GM19351 (cell line): ENCODE measurements around the gene RGN.
"Not testable (repeated sequence)": the region's sequence is repeated elsewhere in the genome, so short reads cannot be mapped to it uniquely, and the experiment has no call there.

ENCODE experiments used
- ATAC-seq: cut with Tn5 transposase; IDR thresholded peaks from one replicate; pipeline ENCODE4 v1.9.1; 2021; ENCODE audit warnings: mild to moderate bottlenecking, moderate library complexity; ENCODE audit not compliant: unreplicated experiment

Gene RGN

GRCh38 chrX:47078129-47079043 is at the start of gene RGN:
Gene RGN, plus strand, starts transcription at chrX:47078443. Its CDS starts 2,702 bp downstream, at chrX:47081145.
- ATAC-seq = no peak

GRCh38 chrX:47030339-47030738 is 47.9 kb upstream of the RGN start:
- ATAC-seq = no peak

- no peak for ATAC-seq
Measured at GRCh38 chrX:47047989-47048388, 30.3 kb upstream of the RGN start.

- ATAC-seq = no peak
Measured at GRCh38 chrX:47059142-47059874, 18.9 kb upstream of the RGN start.

GRCh38 chrX:47060708-47061107 is 17.5 kb upstream of the RGN start:
- ATAC-seq = no peak

GRCh38 chrX:47061238-47061919 is 16.9 kb upstream of the RGN start:
- no peak for ATAC-seq

- no peak for ATAC-seq
Measured at GRCh38 chrX:47063179-47063578, 15.1 kb upstream of the RGN start.

- no peak for ATAC-seq
Measured at GRCh38 chrX:47068214-47068613, 10.0 kb upstream of the RGN start.

GRCh38 chrX:47068720-47069119 is 9.5 kb upstream of the RGN start:
- no peak for ATAC-seq

- ATAC-seq = no peak
Measured at GRCh38 chrX:47080215-47080914, 2.1 kb downstream of the RGN start.

GRCh38 chrX:47080915-47081236 is 2.6 kb downstream of the RGN start:
- ATAC-seq = no peak

- no peak for ATAC-seq
Measured at GRCh38 chrX:47091149-47091775, 13.0 kb downstream of the RGN start.

- ATAC-seq = no peak
Measured at GRCh38 chrX:47093248-47093647, 15.0 kb downstream of the RGN start.

- ATAC-seq = no peak
Measured at GRCh38 chrX:47093860-47094259, 15.6 kb downstream of the RGN start.

GRCh38 chrX:47097018-47097417 is 18.8 kb downstream of the RGN start:
- ATAC-seq = no peak

GRCh38 chrX:47098338-47099094 is 20.3 kb downstream of the RGN start:
- ATAC-seq = no peak

GRCh38 chrX:47101206-47101605 is 23.0 kb downstream of the RGN start:
- ATAC-seq = no peak

GRCh38 chrX:47110936-47111615 is 32.8 kb downstream of the RGN start:
- not testable (repeated sequence) for ATAC-seq

GRCh38 chrX:47112316-47112954 is 34.2 kb downstream of the RGN start:
- ATAC-seq = no peak
